WTC11 (cell line): Measurements from ENCODE around the gene NT5DC4. TPM values are rescaled to one million over a fixed set of nuclear protein-coding genes. Genes with fewer than 3 reads are reported as not detected.
A peak's percentile ranks its signal among the peaks of the same experiment; 100 is the strongest.

Experiments used
- ATAC-seq: fragments of 200-7000 bp; cut with Tn5 transposase; 2 replicates; pipeline ENCODE4 v1.10.0; 2021; ENCODE audit warnings: mild to moderate bottlenecking, moderate library complexity
- CTCF ChIA-PET: fragments of 300-600 bp; sonication (Branson Sonifier 250); formaldehyde crosslinking; loops from one replicate; lab custom pipeline; 2021; ENCODE audit warnings: antibody characterized with exemption; lab: Charles Lee
- POLR2A ChIA-PET: fragments of 350-600 bp; sonication (Branson Sonifier 250); formaldehyde crosslinking; loops from one replicate; lab custom pipeline; 2021; ENCODE audit warnings: antibody characterized with exemption; lab: Charles Lee
- DNase-seq: peaks from one replicate; pipeline ENCODE4 v3.0.0; 2021; ENCODE audit warnings: low spot score
- H3K27ac Mint-ChIP-seq: 2 replicates; pipeline ENCODE4 v1.8.0; 2021; ENCODE audit warnings: mixed read lengths
- H3K27me3 Mint-ChIP-seq: 2 replicates; pipeline ENCODE4 v1.8.0; 2021; ENCODE audit warnings: low read depth, mild to moderate bottlenecking, moderate library complexity, mixed read lengths
- H3K36me3 Mint-ChIP-seq: 2 replicates; pipeline ENCODE4 v1.8.0; 2021; ENCODE audit warnings: mixed read lengths
- H3K4me1 Mint-ChIP-seq: 2 replicates; pipeline ENCODE4 v1.8.0; 2022; ENCODE audit warnings: mixed read lengths
- H3K4me3 Mint-ChIP-seq: 2 replicates; pipeline ENCODE4 v1.8.0; 2021; ENCODE audit warnings: mild to moderate bottlenecking, moderate library complexity, mixed read lengths
- H3K9me3 Mint-ChIP-seq: 2 replicates; pipeline ENCODE4 v1.8.0; 2021; ENCODE audit warnings: mixed read lengths
- CREB1 ChIP-seq: sonication (generic); formaldehyde crosslinking; IDR thresholded peaks from 2 replicates; pipeline ENCODE4 v1.8.0; 2023; ENCODE audit warnings: mild to moderate bottlenecking, missing genetic modification reagents
- E2F1 ChIP-seq: sonication (generic); formaldehyde crosslinking; IDR thresholded peaks from 2 replicates; pipeline ENCODE4 v1.8.0; 2022; ENCODE audit warnings: mild to moderate bottlenecking, missing genetic modification reagents
- E2F4 ChIP-seq: sonication (generic); formaldehyde crosslinking; IDR thresholded peaks from 2 replicates; pipeline ENCODE4 v1.8.1; 2022; ENCODE audit warnings: low read depth, mild to moderate bottlenecking, moderate library complexity, missing genetic modification reagents, borderline replicate concordance
- ERG ChIP-seq: fragments of 250-450 bp; sonication (Bioruptor Pico); IDR thresholded peaks from 2 replicates; pipeline ENCODE4 v1.8.0; 2021; ENCODE audit warnings: mild to moderate bottlenecking
- ZNF396 ChIP-seq: fragments of 250-450 bp; sonication (Bioruptor Pico); IDR thresholded peaks from 2 replicates; pipeline ENCODE4 v1.8.0; 2021; ENCODE audit warnings: mild to moderate bottlenecking, moderate library complexity, borderline replicate concordance
- ZNF512 ChIP-seq: sonication (generic); formaldehyde crosslinking; IDR thresholded peaks from 2 replicates; pipeline ENCODE4 v1.8.1; 2022; ENCODE audit warnings: missing genetic modification reagents, borderline replicate concordance
- total RNA-seq: library from RNA; stranded (reverse); gene quantifications from 3 replicates; pipeline ENCODE4 v1.2.3, GENCODE V29; 2021
- TF ChIP-seq, protein P1 (sequence below): fragments of 200-600 bp; IDR thresholded peaks from 2 replicates; pipeline ENCODE4 v1.8.0; 2022; ENCODE audit warnings: antibody characterized with exemption
- TF ChIP-seq, protein P2 (sequence below): sonication (generic); formaldehyde crosslinking; conservative IDR thresholded peaks from 2 replicates; pipeline ENCODE4 v1.8.1; 2023; ENCODE audit warnings: mild to moderate bottlenecking, low read depth, missing genetic modification reagents, moderate library complexity

The NT5DC4 gene
- total RNA-seq, 1 experiment from 2014 or later: not detected

DNA sequence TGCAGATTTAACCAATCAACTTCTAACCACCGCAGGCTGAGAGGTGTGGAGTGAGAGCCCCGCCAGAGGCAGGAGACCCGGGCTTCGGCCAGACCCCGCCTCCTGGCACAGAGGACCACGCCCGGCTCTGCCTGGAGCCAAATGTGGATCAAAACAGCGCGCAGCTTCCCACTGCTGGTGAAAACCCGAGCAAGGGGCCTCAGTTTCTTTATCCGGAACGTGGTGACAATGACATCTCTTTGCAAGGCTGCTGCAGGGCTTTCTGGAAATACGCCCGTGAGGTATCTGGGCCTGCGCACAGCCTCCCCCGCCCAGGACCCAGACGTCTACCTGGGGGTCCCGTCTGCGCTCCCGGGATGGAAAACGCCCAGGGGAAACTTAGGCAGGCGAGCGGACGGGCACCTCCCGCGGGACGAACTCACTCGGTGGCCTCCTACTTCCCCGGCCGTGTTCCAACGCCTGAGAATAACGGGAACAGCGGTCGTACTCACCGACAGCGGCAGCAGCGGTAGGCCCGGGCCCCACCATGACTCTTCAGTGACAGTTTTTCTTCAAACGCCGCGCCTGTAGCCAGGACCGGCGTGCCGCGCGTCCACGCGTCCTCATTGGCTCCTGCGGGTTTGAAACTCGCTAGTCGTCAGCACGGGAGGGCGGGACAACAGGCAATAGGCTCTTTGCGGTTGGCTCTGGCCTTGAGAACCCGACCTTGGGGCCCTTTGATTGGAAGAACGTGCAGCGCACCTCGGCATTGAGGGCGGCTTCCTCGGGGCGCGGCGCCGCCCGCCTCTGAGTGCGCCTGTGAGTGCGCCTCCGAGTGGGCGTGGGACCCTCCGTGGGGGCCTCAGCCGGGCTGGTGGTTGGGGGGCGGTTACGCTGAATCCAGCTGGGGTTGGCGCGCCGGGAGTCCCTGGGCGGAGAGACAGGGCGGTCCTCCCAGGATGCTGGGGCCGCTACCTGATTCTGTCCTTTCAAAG is 43.5 kb downstream of the NT5DC4 start, which contains the start of gene CKAP2L (continued):
- TF ChIP-seq E2F4 (CRISPR knock-in tag): peak; percentile 94
- no peak for TF ChIP-seq ERG (CRISPR knock-in tag)

DNA sequence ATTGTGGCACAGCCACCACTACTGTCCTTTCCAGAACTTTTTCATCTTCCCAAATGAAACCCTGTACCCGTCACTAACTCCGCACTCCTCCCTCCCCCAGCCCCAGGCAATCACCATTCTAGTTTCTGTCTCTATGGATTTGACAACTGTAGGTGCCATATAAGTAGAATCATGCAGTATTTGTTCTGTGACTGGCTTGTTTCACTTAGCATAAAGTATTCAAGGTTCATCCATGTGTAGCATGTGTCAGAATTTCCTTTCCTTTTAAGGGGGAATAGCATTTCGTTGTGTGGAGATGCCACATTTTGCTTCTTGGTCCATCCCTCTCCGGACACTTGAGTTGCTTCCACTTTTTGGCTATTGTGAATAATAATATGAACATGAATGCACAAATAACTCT is 44.4 kb downstream of the NT5DC4 start:
- peaks cover 16% of the 10 kb centered on the region for H3K36me3 Mint-ChIP-seq
- DNase-seq: no peak
- CTCF ChIA-PET: interaction anchor here (0.6 to 3.3 kb wide), 3 partner anchors 16 to 176 kb away, joined by 4 to 21 read pairs (median 17); no protein-coding TSS in a partner anchor
- peaks cover 23% of the 10 kb centered on the region for H3K4me1 Mint-ChIP-seq
- H3K9me3 Mint-ChIP-seq: no peaks in the 10 kb centered on the region
- H3K27ac Mint-ChIP-seq: no peak overlapping the region
- ATAC-seq: no peak
- no peaks in the 10 kb centered on the region for H3K27me3 Mint-ChIP-seq
- TF ChIP-seq ZNF512 (CRISPR knock-in tag) (no peak), CREB1 (CRISPR knock-in tag) (no peak), ZNF396 (CRISPR knock-in tag) (no peak), E2F1 (CRISPR knock-in tag) (no peak)
- TF ChIP-seq, protein P1, sequence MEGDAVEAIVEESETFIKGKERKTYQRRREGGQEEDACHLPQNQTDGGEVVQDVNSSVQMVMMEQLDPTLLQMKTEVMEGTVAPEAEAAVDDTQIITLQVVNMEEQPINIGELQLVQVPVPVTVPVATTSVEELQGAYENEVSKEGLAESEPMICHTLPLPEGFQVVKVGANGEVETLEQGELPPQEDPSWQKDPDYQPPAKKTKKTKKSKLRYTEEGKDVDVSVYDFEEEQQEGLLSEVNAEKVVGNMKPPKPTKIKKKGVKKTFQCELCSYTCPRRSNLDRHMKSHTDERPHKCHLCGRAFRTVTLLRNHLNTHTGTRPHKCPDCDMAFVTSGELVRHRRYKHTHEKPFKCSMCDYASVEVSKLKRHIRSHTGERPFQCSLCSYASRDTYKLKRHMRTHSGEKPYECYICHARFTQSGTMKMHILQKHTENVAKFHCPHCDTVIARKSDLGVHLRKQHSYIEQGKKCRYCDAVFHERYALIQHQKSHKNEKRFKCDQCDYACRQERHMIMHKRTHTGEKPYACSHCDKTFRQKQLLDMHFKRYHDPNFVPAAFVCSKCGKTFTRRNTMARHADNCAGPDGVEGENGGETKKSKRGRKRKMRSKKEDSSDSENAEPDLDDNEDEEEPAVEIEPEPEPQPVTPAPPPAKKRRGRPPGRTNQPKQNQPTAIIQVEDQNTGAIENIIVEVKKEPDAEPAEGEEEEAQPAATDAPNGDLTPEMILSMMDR: no peak
- H3K4me3 Mint-ChIP-seq: peak overlapping the region; percentile 97
- POLR2A ChIA-PET: no interaction called here

GRCh38 chr2:112767693-112768330 is 47.0 kb downstream of the NT5DC4 start:
- no peak for ATAC-seq

More at GRCh38 chr2:112767693-112768330, 47.0 kb downstream of the NT5DC4 start:
- DNase-seq: no peak
- Mint-ChIP-seq H3K4me3 (no peak overlapping the region), H3K27me3 (no peaks in the 10 kb centered on the region), H3K36me3 (no peaks in the 10 kb centered on the region), H3K9me3 (no peaks in the 10 kb centered on the region), H3K27ac (no peak overlapping the region), H3K4me1 (peaks cover 16% of the 10 kb centered on the region)
- ChIA-PET POLR2A (no interaction called here), CTCF (no interaction called here)
- TF ChIP-seq, protein P2, sequence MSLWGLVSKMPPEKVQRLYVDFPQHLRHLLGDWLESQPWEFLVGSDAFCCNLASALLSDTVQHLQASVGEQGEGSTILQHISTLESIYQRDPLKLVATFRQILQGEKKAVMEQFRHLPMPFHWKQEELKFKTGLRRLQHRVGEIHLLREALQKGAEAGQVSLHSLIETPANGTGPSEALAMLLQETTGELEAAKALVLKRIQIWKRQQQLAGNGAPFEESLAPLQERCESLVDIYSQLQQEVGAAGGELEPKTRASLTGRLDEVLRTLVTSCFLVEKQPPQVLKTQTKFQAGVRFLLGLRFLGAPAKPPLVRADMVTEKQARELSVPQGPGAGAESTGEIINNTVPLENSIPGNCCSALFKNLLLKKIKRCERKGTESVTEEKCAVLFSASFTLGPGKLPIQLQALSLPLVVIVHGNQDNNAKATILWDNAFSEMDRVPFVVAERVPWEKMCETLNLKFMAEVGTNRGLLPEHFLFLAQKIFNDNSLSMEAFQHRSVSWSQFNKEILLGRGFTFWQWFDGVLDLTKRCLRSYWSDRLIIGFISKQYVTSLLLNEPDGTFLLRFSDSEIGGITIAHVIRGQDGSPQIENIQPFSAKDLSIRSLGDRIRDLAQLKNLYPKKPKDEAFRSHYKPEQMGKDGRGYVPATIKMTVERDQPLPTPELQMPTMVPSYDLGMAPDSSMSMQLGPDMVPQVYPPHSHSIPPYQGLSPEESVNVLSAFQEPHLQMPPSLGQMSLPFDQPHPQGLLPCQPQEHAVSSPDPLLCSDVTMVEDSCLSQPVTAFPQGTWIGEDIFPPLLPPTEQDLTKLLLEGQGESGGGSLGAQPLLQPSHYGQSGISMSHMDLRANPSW: no peak
